ENCODE measurements around the gene NINJ2.

- TF ChIP-seq POLR2A (IDR thresholded peaks at IDR 0.05): no peak
- TF ChIP-seq, protein P1, sequence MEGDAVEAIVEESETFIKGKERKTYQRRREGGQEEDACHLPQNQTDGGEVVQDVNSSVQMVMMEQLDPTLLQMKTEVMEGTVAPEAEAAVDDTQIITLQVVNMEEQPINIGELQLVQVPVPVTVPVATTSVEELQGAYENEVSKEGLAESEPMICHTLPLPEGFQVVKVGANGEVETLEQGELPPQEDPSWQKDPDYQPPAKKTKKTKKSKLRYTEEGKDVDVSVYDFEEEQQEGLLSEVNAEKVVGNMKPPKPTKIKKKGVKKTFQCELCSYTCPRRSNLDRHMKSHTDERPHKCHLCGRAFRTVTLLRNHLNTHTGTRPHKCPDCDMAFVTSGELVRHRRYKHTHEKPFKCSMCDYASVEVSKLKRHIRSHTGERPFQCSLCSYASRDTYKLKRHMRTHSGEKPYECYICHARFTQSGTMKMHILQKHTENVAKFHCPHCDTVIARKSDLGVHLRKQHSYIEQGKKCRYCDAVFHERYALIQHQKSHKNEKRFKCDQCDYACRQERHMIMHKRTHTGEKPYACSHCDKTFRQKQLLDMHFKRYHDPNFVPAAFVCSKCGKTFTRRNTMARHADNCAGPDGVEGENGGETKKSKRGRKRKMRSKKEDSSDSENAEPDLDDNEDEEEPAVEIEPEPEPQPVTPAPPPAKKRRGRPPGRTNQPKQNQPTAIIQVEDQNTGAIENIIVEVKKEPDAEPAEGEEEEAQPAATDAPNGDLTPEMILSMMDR (IDR thresholded peaks at IDR 0.05): no peak
Measured at GRCh38 chr12:675562-675961, 12.3 kb upstream of the NINJ2 start.
